ENCODE measurements around the gene GPR119.
"Not testable (repeated sequence)": the region's sequence is repeated elsewhere in the genome, so short reads cannot be mapped to it uniquely, and the experiment has no call there.

GPR119 gene

GRCh38 chrX:130385520-130385919 is at the start of gene GPR119:
Gene GPR119, minus strand, starts transcription at chrX:130385674. Its CDS starts 227 bp downstream, at chrX:130385447.
- no peak for DNase-seq (ENCODE audit: low read depth in 2 of 2)

DNA sequence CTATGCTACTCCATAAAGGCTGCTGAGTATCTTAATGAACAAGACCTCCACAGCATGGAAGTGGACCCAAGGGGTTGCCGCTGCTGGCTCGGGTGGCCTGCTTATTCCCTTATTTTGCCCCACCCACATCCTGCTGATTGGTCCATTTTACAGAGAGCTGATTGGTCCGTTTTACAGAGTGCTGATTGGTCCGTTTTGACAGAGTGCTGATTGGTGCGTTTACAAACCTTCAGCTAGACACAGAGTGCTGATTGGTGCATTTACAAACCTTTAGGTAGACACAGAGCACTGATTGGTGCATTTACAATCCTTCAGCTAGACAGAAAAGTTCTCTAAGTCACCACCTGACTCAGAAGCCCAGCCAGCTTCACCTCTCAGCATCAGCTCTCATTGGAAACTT is 43.8 kb upstream of the GPR119 start:
- not testable (repeated sequence) for DNase-seq (ENCODE audit: low read depth in 2 of 2)

DNA sequence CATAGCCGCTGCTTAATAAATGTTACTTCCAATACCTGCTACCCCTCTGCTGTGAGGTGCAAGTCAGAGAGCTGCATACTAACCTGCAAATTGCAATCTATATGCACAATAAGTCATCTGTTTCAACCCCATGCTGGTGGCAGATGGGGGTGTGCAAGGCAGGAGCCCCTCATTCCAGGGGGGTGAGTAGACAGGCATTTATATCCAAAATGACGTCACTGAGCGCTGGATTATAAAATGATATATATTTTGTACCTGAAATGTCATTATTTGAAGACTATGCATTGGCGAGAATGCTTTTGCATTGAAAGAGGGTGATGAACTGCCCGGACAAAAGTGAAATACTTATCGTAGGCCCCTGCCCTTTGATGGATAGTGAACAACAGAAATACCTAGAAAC is 41.1 kb upstream of the GPR119 start:
- DNase-seq (ENCODE audit: low read depth in 2 of 2) = no peak

DNA sequence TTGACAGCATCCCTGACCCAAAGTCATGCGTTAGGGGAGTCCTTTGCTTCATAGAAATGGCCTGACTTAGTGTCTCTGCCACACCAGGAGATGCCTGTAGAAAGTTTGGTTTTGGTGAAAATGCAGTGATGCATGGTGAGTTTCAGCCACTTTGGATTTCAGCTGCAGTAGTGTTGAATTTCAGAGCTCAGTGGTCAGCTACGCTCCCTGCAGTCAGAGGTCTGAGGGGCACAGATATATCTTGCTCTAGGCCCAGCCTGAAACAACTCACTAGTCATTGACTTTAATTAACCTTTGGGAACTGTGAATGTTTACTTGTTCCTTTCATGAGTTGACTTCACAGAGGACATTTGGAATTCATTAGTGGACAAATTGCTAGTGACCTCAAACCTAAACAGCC is 33.8 kb upstream of the GPR119 start:
- DNase-seq (ENCODE audit: low read depth in 2 of 2) = no peak

- no peak for DNase-seq (ENCODE audit: low read depth in 2 of 2)
Measured at GRCh38 chrX:130418740-130419139, 33.3 kb upstream of the GPR119 start.

GRCh38 chrX:130418066-130418465 is 32.6 kb upstream of the GPR119 start:
- no peak for DNase-seq (ENCODE audit: low read depth in 2 of 2)

DNA sequence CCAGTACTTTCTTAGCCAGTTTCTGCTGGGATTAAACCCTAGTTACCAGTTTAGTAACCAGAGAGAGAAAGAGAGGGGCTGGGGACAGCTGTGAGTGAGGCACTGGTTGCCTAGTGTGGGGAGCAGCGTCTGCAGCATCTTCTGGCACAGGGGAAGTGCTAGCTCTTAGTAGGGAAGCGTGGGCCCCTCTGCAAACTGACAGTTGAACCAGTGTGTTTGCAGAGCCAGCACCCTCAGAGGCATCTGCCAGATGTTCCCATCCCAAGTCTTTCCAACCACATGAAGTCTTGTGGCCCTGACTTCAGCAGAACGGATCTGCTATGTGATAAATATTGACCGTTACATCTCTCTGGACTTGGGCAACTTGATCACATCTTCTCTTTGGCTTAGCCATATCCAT is 31.3 kb upstream of the GPR119 start:
- no peak for DNase-seq (ENCODE audit: low read depth in 2 of 2)

GRCh38 chrX:130415201-130415600 is 29.7 kb upstream of the GPR119 start:
- no peak for DNase-seq (ENCODE audit: low read depth in 2 of 2)

DNA sequence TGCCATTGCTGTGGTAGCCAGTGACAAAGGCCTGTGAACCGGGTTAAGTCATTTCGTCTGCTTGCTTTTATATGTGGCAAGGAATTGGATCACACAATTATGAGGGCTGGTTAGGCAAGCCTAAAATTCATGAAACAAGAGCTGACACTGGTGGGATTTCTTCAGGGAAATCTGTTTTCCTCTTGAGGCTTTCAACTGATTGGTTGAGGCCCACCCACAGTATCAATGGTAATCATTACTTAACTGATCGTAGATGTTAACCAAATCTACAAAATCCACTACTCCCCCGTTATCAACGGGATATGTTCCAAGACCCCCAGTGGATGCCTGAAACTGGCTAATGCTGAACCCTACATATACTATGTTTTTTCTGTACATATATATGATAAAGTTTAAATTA is 29.3 kb upstream of the GPR119 start:
- DNase-seq (ENCODE audit: low read depth in 2 of 2) = no peak

DNA sequence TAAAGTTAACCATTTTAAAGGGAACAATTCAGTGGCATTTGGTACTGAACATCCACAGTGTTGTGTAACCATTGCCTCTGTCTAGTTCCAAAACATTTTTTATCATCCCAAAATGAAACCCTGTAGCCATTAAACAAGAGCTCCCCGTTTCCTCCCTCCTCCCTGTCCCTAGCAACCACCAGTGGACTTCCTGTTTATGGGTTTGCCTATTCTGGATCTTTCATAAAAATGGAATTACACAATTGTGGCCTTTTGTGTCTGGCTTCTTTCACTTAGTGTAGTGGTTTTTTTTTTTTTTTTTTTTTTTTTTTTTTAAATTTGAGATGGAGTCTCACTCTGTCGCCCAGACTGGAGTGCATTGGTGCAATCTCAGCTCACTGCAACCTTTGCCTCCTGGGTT is 27.9 kb upstream of the GPR119 start:
- no peak for DNase-seq (ENCODE audit: low read depth in 2 of 2)

DNA sequence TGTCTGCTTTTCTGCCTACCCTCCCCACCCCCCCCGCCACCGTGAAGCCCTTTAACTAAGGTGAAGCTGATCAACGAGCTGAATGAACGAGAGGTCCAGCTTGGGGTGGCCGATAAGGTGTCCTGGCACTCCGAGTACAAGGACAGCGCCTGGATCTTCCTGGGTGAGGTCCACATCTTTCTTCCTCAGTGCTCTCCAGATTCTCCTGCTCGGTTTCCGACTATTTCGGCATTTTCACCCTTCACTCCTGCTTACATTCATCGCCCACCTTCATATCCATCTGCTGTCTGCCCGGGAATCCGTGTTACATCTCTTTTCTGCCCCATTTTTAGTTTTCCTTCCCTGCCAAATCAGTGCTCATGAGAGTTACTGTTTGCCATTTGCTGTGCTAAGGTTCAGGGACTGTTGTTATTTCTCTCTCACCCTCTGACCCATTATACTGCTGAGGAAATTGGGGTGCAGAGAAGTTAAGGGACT is 16.8 kb upstream of the GPR119 start:
- DNase-seq (ENCODE audit: low read depth in 2 of 2) = no peak

DNA sequence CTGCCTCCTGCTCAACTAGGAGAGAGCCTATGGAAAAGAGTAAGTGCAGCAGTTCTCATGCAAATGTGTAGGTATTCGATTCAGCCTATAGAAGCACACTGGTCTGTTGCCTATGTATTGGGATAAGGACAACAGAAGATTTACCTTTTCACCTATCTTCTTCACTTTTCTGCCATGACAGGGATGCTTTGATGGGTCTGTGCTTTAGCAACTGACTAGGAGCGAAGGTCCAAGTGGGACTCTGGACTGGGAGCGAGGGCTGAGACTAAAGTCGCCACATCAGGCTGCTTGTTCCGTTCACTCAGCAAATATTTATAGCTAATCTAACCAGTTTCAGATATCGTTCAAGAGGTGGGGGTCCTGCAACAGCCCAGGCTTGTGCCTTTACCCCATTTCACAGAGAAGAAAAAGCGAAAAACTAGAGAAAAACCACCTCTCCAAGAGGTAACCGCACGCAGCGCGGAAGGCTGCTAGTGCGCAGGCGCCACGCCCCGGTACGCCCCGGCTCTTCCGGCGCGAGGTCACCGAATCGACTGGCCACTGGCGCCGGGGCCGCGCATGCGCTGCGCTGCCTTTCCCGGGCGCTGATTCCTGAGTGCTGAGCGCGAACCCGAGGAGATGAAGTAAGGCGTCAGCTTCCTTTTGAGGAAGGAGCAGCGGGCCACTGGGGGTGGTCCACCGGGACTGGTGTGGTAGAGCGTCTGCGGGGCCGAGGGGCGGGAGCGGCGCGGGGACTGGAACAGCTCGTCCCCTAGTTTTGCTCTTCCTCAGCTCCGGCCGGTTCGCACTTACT is 16.1 kb upstream of the GPR119 start, which contains the start of gene RBMX2:
Gene RBMX2 (plus strand): TSS at position 573 of the 793 bp plus-strand sequence. CDS start 46 bp downstream, at position 619.
- peak; percentile 23 to 39 for DNase-seq (ENCODE audit: low read depth in 2 of 2)

- no peak for DNase-seq (ENCODE audit: low read depth in 2 of 2)
Measured at GRCh38 chrX:130395341-130395740, 9.9 kb upstream of the GPR119 start.

DNA sequence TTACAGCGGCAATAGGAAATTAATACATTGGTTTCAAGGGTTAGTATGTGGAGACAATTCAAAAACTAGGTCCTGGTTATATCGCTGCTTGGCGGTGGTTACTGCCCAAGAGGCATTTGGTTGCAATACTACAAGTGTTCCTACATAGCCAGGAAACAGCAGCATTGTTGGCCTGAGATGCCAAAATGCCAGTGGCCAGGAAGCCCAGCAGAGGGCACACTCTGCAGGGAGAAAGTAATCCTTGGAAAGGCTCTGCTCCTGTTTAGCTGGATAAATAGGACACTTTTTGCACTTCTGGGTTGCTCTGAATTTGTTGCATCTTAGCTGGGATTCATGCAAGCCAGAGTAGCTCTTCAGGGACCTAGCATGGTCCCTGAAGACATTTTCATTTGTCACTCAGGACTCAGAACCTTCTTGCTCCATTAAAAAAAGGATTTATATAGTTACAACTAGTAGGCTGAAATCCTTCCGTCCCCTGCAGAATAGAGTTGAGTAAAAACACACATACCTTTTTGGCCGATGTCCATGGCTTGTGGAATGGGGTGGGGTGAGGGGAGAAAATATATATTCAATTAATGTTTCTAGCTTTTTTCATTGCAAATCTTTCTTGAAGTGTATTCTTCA is 8.1 kb upstream of the GPR119 start:
- no peak for DNase-seq (ENCODE audit: low read depth in 2 of 2)

- DNase-seq (ENCODE audit: low read depth in 2 of 2) = no peak
Measured at GRCh38 chrX:130386408-130386808, 934 bp upstream of the GPR119 start.

DNA sequence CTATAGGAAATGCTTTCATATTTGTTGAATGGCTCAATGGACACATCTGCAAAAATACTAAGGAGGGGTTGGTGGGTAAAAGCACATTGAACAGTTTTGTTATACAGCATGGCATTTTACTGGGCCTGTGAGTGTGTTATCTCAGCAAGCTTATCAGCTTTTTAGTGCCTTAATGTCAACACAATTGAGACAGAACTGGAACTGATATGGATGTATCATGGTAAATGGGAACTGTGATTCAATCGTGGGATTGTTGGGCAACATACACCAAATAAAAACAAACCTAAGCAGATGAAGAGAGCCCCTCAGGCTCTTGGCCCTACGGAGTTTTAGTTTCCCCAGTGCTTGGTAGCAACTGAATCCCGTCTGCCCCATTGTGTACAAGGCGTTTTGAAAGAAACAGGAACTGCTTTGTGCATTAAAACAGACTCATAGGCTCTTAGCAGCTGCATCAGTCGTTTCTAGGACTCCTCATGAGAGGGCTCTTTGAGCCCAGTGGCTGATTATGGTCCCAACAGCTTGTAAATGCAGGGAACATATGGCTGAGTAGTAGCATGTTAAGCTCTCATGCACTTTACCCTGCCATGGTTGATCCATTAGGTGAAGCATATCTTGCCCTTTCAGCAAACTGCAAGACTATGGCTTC is 7.3 kb downstream of the GPR119 start:
- no peak for DNase-seq (ENCODE audit: low read depth in 2 of 2)

- no peak for DNase-seq (ENCODE audit: low read depth in 2 of 2)
Measured at GRCh38 chrX:130376077-130376476, 9.4 kb downstream of the GPR119 start.

- DNase-seq (ENCODE audit: low read depth in 2 of 2) = not testable (repeated sequence)
Measured at GRCh38 chrX:130352050-130352449, 33.4 kb downstream of the GPR119 start.

DNA sequence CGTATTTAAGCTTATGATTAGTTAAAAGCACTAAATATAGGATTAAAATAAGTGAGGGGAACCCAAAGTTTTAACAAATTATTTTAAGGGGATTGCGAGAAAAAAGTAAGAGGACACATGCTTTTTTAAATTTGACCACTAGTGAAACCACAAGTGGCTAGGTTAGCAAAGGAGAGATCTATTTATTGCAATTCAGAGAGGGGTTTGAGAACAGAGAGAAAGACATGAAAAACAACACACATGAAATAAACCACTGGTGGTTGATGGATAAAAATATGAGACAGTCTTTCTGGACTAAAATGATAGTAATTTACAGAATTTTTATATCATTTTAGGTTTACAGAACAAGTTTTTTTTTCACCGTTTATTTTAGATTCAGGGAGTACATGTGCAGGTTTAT is 33.9 kb downstream of the GPR119 start:
- DNase-seq (ENCODE audit: low read depth in 2 of 2) = no peak

GRCh38 chrX:130347321-130347720 is 38.2 kb downstream of the GPR119 start:
- DNase-seq (ENCODE audit: low read depth in 2 of 2) = no peak

DNA sequence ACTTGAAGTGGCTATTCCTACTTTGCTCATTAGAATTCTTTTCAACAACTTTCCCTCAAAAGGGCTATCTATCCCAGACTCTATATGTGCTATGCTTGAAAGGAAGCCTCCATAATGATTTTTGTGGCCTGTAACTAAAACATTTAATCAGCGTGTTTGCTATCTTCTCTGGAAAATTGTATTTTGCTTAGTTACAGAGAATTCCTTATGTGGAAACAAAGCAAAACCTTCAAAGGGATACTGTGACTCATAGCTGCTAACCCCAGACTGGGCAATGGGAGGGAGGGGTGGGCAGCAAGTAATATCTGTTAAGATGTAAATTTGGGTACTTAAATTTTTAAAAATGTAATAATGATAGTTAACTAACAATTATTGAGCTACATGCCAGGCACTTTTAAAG is 42.1 kb downstream of the GPR119 start:
- no peak for DNase-seq (ENCODE audit: low read depth in 2 of 2)

DNA sequence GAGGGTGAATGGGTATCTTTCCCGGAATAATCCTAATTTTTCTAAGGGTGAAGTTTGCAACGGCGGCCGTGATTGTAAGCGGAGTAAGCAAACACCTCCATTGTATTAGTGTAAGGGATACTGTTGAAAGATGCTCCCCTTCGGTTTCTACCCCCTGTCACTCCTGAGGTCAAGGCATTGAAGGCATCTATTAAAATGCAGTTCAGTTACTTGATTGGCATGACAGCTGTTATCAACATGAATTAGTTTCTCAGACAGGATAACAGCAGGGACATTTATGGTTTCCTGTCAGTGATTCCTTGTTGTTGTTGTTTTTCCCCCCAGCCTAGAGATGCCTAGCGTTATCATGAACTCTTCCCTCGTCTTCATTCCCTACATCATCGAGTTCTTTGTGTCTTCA is 45.2 kb downstream of the GPR119 start:
- DNase-seq (ENCODE audit: low read depth in 2 of 2) = no peak
